Right lobe of liver (tissue), 6 donors: ENCODE measurements around the gene B4GALNT3. TPM values are rescaled to one million over a fixed set of nuclear protein-coding genes. Genes with fewer than 3 reads are reported as not detected.

ENCODE experiments used
- ATAC-seq, 4 donors: fragments of 200-7000 bp; cut with Tn5 transposase; one replicate each; pipeline ENCODE4 v1.9.1; 2020; ENCODE audit warnings: mild to moderate bottlenecking in 4 of 4, moderate library complexity in 4 of 4
- DNase-seq, 3 donors: peaks; one replicate each; pipeline ENCODE4 v3.0.0-alpha.2; 2020
- H3K27ac ChIP-seq, 3 donors: fragments of 200-600 bp; one replicate each; pipeline ENCODE4 v1.8.0; 2022
- H3K27me3 ChIP-seq, 2 donors: fragments of 200-600 bp; one replicate each; pipeline ENCODE4 v1.8.0; 2022
- H3K36me3 ChIP-seq, 4 donors: fragments of 200-600 bp; sonication (generic) in 1 of 4; one replicate each; pipeline versions ENCODE4 v1.5.1 to v1.8.0; 2017 to 2022; ENCODE audit warnings: control low read depth in 1 of 4
- H3K4me1 ChIP-seq, 4 donors: fragments of 200-600 bp; sonication (generic) in 1 of 4; one replicate each; pipeline versions ENCODE4 v1.5.1 to v1.8.0; 2017 to 2022; ENCODE audit warnings: control low read depth in 1 of 4
- H3K4me3 ChIP-seq, 3 donors: fragments of 200-600 bp; one replicate each; pipeline ENCODE4 v1.8.0; 2022
- H3K9me3 ChIP-seq, 4 donors: fragments of 200-600 bp; sonication (generic) in 1 of 4; one replicate each; pipeline versions ENCODE4 v1.5.1 to v1.8.0; 2017 to 2022; ENCODE audit warnings: control low read depth in 1 of 4
- CTCF ChIP-seq, 4 donors: fragments of 200-600 bp in 3 of 4; fragments of 450-650 bp in 1 of 4; IDR thresholded peaks; one replicate each; pipeline versions ENCODE4 v1.5.1 to v1.8.0; 2016 to 2022; ENCODE audit warnings: antibody characterized with exemption in 4 of 4, mild to moderate bottlenecking in 2 of 4
- POLR2A ChIP-seq: fragments of 450-650 bp; IDR thresholded peaks from one replicate; pipeline ENCODE4 v1.6.1; 2017; ENCODE audit warnings: antibody characterized with exemption, mild to moderate bottlenecking
- WGBS: methylation state at CpG from one replicate; pipeline ENCODE4 v1.1.6; 2018; ENCODE audit warnings: low coverage, low lambda C conversion rate; ENCODE audit not compliant: insufficient coverage; ENCODE audit errors: missing lambda C conversion rate; 5-methylcytosine and 5-hydroxymethylcytosine counted together
- intact Hi-C, 2 donors: fragments of 100-400 bp; cut with DNase I; formaldehyde crosslinking; loops; one replicate each; pipeline versions ENCODE4 v1.11.2 to v1.14.1; 2022
- total RNA-seq, 6 experiments: library from RNA; depleted of rRNA in 2 of 6; stranded (reverse); fragments of >200 nt in 2 of 6; fragmentation: NEBNext Ultra II Directional in 3 of 6; extraction: Animal tissue kit (Norgen Biotek cat#: 25700) in 3 of 6; gene quantifications; one replicate each; pipeline versions ENCODE4 v1.1.0 to v1.2.4, GENCODE V29; 2016 to 2023
- donor health status: DM: no; HTN: yes; CAD: no.
- donor health status: DM: no; HTN: no; CAD: no.
- donor health status: DM: no; HTN: no; CAD: no.
- donor health status: DM: no; HTN: yes; CAD: no.
- donor health status: DM: no; HTN: yes; CAD: no.

B4GALNT3 gene
- total RNA-seq, 6 experiments from 2014 or later, result 0.12 to 2.0 (median 0.38) TPM

- DNase-seq (no peak), ATAC-seq (no peak)
- TF ChIP-seq CTCF (IDR thresholded peaks at IDR 0.05), result no peak
- no peak for TF ChIP-seq POLR2A
- Histone ChIP-seq H3K27ac (no peak overlapping the region), H3K36me3 (no peaks in the 10 kb centered on the region), H3K9me3 (no peaks in the 10 kb centered on the region), H3K27me3 (no peaks in the 10 kb centered on the region), H3K4me3 (no peak overlapping the region), H3K4me1 (no peaks in the 10 kb centered on the region)
- WGBS, result 60% methylated on average over 10 of the region's 11 CpGs
- intact Hi-C loops, result no loop called here
Observed at GRCh38 chr12:484096-484495, 24.4 kb downstream of the B4GALNT3 start.

- Histone ChIP-seq H3K4me1 (no peaks in the 10 kb centered on the region), H3K9me3 (no peaks in the 10 kb centered on the region), H3K36me3 (no peaks in the 10 kb centered on the region), H3K27me3 (no peaks in the 10 kb centered on the region), H3K4me3 (no peak overlapping the region), H3K27ac (no peak overlapping the region)
- DNase-seq (no peak), ATAC-seq (no peak)
- intact Hi-C loops, result no loop called here
- no peak for TF ChIP-seq CTCF (IDR thresholded peaks at IDR 0.05)
- no peak for TF ChIP-seq POLR2A
Observed at GRCh38 chr12:490260-490659, 30.5 kb downstream of the B4GALNT3 start.

GRCh38 chr12:495466-495865 lies 35.7 kb downstream of the B4GALNT3 start:
- ATAC-seq (no peak), DNase-seq (no peak)
- Histone ChIP-seq H3K36me3 (no peaks in the 10 kb centered on the region), H3K4me3 (no peak overlapping the region), H3K9me3 (no peaks in the 10 kb centered on the region), H3K27ac (no peak overlapping the region), H3K4me1 (no peaks in the 10 kb centered on the region), H3K27me3 (no peaks in the 10 kb centered on the region)
- intact Hi-C loops, result no loop called here
- no peak for TF ChIP-seq CTCF (IDR thresholded peaks at IDR 0.05)
- TF ChIP-seq POLR2A, result no peak
- 90% methylated on average over 3 of the region's 3 CpGs for WGBS

GRCh38 chr12:496736-497135 lies 37.0 kb downstream of the B4GALNT3 start:
- Histone ChIP-seq H3K27me3 (no peaks in the 10 kb centered on the region), H3K4me1 (no peaks in the 10 kb centered on the region), H3K27ac (no peak overlapping the region), H3K4me3 (no peak overlapping the region), H3K36me3 (no peaks in the 10 kb centered on the region), H3K9me3 (no peaks in the 10 kb centered on the region)
- ATAC-seq (no peak), DNase-seq (no peak)
- TF ChIP-seq POLR2A (no peak), CTCF (IDR thresholded peaks at IDR 0.05) (no peak)
- WGBS, result 75% methylated on average over 10 of the region's 11 CpGs
- intact Hi-C loops, result no loop called here

GRCh38 chr12:497501-498160 lies 37.9 kb downstream of the B4GALNT3 start:
- Histone ChIP-seq H3K4me1 (no peaks in the 10 kb centered on the region), H3K4me3 (no peak overlapping the region), H3K36me3 (no peaks in the 10 kb centered on the region), H3K27ac (no peak overlapping the region), H3K27me3 (no peaks in the 10 kb centered on the region), H3K9me3 (no peaks in the 10 kb centered on the region)
- WGBS, result 68% methylated on average over 9 of the region's 9 CpGs
- DNase-seq (no peak), ATAC-seq (no peak)
- TF ChIP-seq CTCF (IDR thresholded peaks at IDR 0.05) (no peak), POLR2A (no peak)
- intact Hi-C loops, result no loop called here
